ENCODE results near the gene HOXD10.

DNA sequence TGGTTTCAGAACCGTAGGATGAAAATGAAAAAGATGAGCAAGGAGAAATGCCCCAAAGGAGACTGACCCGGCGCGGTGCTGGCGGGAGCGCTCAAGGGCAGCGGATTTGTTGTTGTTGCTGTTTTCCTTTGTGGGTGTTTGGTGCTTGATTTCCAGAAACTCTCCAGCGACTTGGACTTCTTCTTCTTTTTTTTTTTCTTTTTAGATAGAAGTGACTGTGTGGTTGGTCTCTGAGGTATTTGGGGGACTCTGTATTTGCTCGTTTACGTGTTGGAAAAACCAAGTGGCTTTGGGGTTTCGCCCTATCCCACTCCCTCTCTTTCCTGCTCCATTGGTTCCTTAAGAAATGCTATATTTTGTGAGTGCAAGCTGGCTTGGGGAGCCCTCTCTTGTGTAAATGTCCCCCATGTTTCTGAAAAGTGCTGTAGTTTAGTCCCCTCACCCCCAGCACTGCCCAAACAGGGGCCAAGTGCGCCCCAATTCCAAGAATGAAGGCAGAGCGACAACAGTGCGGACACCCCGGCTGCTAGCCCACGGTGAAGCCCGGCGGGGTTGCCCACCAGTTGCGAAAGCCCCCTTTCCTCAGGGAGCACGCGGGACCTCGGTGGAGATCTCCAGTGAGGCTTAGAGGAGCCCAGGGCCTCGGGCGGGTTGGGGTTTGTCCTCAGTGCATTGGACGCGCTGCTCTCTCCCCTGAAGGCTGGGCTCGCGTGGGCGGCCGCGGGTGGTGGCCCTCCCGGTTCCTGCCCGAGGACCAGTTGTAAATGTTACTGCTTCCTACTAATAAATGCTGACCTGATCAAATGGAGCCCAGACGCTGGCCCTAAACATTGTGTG lies 7.8 kb downstream of the HOXD10 start:
- TF ChIP-seq POLR2AphosphoS5 (IDR thresholded peaks at IDR 0.05; ENCODE audit: borderline replicate concordance, low read depth, low read length) (no peak), EZH2 (IDR thresholded peaks at IDR 0.05) (no peak), FOXP2 (optimal IDR thresholded peaks at IDR 0.05; ENCODE audit: control extremely low read depth, extremely low read length, insufficient read depth) (no peak)

Data from SK-N-MC (cell line).